GM19324 (cell line): Measurements from ENCODE around the gene TFPI.

Experiments
- ATAC-seq: cut with Tn5 transposase; IDR thresholded peaks from one replicate; pipeline ENCODE4 v1.9.1; 2021; ENCODE audit warnings: mild to moderate bottlenecking, moderate library complexity; ENCODE audit not compliant: unreplicated experiment, low FRiP score

The TFPI gene

DNA sequence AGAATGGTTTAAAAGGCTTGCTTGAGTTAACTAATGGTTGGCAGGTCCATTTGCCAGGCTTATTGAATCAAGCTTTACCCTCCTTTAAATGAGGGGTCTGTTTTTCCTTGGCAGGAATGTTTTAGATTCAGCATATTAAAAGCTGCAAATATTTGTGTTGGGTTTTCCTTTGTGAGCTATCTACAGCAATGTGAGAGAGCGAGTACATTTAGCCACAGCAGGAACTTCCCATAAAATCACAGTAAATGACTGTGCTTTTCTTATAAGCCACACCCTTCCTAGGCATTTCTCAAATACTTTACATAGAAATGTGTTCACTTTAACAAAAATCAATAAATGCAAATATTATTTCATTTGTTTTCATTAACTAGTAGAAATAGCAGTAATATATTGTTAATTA is 130.1 kb downstream of the TFPI start:
- no peak for ATAC-seq

GRCh38 chr2:187422282-187422681 is 132.0 kb downstream of the TFPI start:
- ATAC-seq, result no peak

DNA sequence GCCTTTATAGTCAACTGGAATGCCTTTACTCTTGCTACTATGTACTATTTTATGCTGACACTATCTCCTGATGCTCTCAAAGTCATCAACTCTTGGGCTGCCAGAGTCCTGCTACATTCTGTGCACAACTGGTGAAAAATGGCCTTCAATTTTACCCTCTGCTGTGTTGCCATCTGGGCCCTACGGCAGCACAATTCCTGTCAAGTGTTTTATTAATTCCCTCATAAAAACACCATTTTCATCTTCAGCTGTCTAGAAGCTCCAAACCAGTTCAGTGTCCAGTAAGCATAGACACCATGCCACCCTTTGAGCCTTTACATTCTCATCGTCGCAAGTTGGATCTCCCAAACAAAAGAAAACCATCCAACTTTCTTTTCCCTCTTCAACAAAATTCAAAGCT is 132.7 kb downstream of the TFPI start:
- ATAC-seq, result no peak

DNA sequence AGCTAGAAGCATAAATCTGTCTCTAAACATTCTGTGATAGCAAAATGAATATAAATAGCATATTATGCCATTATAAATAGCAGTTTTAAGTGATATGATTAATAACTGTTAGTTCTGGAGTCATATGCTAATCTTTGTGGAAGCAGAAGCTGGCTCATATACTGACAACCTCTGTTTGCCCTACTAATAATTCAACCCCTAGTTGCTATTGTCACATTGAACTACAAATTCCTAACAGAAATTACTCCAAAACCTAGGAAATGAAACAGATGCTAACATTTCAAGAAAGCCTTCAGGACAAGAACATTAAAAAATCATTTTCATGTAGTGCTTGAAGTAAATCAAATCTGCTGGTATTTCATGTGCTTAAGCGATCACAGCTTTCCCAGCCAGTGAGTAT is 134.4 kb downstream of the TFPI start:
- ATAC-seq, result no peak

GRCh38 chr2:187415449-187415848 is 138.8 kb downstream of the TFPI start:
- ATAC-seq, result no peak
